NCI-H748 treated with DMSO at 0.1 percent for 48 hours (cell line): ENCODE data around the gene XG.
"Not testable (repeated sequence)": the region's sequence is repeated elsewhere in the genome, so short reads cannot be mapped to it uniquely, and the experiment has no call there.

Source experiments
- DNase-seq: peaks from one replicate; lab custom pipeline; 2025; lab: John Stamatoyannopoulos, UW

The XG gene

DNA sequence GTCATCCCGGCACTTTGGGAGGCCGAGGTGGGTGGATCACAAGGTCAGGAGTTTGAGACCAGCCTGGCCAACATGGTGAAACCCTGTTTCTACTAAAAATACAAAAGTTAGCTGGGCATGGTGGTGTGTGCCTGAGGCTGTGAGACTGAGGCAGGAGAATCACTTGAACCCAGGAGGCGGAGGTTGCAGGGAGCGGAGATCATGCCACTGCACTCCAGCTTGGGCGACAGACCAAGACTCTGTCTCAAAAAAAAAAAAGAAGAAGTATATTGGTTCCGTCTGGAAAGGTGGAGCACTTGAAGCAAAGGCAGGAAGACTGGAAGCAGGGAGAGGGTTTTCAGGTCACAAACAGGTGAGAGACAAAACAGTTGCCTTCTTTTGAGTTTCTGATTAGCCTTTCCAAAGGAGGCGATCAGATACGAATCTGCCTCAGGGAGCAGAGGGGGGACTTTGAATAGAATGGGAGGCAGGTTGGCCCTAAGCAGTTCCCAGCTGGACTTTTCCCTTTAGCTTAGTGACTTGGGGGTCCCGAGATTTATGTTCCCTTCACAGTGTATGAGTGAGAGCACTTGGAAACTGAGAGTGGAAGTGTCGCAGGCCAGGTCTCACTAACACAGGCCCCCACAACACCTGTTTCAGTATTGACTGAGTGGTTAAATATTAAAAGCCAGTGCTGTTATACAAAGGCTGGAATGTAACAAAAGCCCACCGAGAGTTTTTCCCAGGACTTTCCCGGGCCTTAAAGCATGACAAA lies 28.8 kb downstream of the XG start:
- DNase-seq, result not testable (repeated sequence)

DNA sequence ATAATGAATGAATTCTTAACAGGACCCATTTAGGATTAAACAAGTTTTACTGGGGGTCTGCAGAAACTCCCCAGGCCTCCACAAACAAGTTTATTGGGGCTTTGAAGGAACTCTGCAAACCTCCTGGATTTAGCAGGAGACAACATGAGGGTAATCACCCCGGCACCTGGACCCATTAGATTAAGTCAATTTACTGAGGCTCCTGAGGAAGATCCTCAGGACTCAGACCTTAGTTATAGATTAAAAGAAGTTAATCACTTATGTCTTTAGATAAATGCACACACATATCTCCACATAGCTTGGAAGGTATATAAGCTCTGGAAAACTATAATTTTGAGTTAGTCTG lies 29.4 kb downstream of the XG start:
- no peak for DNase-seq

DNA sequence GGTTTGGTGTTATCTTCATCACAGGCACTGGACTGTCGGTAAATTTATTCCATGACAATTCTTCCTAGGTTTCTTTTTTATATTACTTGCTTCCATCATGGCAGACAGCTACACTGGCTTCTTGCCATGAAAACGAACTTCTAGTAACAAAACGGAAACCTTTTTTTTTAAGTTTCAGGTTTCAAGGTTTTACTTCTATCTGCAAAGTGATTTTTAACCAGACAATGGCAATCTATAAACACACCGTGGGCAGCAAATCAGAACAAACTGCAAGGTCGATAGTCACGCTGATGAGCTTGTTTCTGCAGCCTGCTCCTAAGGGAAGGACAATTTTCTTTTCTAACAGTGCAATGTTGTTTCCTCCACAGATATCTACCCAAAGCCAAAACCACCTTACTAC lies 29.9 kb downstream of the XG start:
- DNase-seq, result no peak

DNA sequence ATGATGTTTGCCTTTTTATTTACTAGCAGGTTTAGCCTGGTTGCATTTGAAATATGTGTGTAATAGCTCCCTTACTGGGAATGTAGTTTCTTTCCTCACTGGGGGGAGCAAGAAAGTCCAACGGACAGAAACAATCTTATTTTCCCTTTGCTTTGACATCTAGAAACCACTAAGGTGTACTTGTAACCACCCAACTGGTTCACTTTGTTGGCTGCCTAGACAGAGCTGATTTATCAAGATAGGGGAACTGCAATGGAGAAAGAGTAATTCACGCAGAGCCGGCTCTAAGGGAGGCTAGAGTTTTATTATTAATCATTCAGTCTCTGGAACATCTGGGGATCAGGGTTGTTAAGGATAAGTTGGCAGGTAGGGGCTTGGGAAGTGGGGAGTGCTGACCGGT lies 30.3 kb downstream of the XG start:
- no peak for DNase-seq

DNA sequence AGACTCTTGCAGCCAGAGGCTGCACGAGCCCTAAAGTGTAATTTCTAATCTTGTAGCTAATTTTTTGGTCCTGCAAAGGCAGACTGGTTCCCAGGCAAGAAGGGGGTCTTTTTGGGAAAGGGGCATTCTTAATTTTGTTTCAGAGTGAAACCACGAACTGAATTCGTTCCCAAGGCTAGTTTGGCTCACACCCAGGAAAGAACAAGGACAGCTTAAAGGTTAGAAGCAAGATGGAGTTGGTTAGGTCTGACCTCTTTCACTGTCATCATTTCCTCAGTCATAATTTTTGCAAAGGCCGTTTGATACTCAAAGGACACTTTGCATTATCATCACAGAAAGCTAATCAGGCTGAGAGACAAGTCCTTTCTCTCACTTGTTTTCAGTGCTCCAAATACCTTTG lies 30.9 kb downstream of the XG start:
- DNase-seq, result no peak

DNA sequence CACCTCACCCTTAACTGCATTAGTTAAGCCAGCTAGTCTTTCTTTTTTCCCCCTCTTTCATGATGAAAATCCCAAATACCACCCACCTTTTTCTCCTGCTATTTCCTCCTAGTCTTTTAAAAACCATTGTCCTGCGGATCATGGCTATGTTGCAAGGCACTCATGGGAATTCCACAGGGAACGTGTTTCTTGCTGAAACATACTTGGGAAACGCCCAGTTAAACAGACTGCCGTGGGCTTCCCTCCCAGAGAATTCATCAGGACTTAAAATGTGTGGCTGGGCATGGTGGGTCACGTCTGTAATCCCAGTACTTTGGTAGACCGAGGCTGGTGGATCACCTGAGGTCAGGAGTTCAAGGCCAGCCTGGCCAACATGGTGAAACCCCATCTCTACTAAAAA lies 32.2 kb downstream of the XG start:
- no peak for DNase-seq

DNA sequence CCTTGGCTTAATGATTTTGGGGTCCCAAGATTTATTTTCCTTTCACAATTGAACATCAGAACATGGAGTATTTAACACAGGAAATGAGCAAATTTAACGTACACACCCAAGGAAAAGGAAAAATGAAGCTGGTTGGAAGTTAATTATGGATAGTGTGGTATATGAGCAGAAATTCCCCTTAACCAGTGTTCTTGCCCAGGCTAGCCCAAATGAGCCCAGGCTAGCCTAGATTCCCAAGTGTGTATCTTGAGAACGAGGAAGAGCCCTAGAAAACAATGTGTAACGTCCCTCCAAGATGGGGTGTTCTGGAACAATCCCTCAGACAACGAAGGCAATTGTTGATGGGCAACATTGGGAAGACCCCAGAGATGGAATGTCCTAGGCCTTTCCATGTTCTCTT lies 33.7 kb downstream of the XG start:
- DNase-seq, result no peak

DNA sequence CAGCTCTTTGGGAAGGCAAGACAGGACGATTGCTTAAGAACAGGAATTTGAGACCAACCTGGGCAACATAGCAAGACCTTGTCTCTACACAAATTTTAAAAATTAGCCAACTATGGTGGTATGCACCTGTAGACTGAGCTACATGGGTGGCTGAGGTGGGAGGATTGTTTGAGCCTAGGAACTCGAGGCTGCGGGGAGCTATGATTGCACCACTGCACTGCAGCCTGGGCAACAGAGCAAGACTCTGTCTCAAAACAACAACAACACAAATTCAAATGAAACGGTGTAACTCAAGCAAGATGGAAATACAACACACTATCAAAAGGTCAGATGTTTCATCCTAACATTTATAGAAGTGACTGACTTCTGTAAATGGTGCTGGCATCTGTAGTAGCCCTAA lies 37.1 kb downstream of the XG start:
- DNase-seq, result no peak

DNA sequence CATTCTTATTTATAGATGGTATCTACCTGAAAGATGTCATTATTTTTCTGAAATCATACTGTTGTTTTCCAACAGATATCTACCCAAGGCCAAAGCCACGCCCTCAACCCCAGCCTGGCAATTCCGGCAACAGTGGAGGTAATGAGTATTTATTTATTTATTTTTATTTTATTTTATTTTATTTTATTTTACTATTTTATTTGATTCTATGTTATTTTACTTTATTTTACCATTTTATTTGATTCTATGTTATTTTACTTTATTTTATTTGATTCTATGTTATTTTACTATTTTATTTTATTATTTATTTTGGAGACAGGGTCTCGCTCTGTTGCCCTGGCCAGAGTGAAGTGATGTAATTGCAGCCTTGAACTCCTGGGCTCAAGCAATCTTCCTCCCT lies 37.7 kb downstream of the XG start:
- DNase-seq, result no peak

DNA sequence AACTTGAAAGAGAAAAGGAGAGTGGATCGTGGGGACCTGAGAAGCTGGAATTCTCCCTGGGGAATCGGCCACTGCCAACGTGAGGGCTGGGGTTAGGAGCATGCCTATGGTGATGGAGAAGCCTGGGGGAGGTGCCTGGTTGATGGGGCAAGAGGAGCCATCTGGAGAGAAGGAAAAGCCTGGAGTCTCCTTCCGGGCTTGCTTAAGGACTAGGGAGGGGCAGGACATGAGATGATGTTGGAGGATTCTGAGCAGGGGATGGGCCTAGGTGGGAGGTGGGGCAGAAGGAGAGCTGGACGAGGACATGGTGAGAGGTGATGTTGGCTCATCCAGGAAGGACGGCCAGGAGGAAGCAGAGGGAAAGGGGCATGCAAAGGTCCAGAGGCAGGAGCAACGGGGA lies 41.9 kb downstream of the XG start:
- no peak for DNase-seq

DNA sequence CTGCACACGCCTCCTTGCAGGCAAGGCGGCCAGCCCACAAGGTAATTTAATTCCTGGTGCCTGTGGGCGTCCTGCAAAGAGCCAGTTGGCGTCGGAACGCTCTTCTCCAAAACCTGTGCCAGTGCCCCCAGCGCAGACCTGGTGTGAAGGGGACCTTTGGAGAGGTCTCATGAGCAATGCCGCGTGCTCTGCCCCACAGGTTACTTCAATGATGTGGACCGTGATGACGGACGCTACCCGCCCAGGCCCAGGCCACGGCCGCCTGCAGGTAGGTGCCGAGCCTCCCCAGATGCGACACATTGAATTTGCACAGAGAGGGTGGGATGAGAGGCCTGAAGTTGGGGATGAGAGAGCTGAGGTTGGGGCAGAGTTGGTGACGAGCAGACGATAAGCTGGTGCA lies 42.5 kb downstream of the XG start:
- DNase-seq, result no peak

DNA sequence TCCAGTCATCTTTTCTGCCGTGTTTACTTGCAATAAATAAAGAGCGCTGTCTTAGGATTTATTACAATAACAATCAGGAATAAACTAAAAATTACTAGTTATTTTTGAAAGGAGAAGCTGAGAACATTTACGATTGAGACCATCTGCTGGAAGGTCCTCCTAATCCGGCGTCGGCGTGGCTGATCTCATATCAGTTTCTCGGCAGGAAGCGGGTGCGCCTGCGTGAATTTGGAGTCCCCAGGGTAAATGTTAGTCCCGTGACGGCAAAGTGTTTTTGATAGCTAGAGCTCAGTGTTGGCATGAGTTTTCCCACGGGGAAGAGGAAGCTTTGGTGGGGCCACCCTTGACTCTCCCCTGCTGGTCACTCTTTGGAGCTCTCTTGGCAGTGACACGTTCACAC lies 45.0 kb downstream of the XG start:
- DNase-seq, result not testable (repeated sequence)

DNA sequence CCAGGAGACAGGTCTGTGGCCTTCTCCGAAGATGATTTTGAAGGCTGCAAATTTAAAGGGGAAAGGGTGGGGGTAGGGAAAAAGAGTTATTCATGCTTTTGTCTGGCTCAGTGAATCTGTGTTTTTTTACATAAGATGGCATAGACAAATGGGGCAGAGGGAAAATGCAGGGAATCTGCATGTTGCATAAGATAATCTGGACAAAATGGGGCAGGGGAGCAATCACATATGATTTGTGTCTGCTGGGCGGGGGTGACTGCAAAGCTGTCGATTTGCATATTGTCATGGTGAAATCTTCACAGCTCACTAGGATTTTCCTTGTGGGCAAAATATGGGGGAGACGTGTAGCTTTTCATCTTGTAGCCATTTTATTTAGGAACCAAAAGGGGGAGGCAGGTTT lies 47.5 kb downstream of the XG start:
- no peak for DNase-seq

DNA sequence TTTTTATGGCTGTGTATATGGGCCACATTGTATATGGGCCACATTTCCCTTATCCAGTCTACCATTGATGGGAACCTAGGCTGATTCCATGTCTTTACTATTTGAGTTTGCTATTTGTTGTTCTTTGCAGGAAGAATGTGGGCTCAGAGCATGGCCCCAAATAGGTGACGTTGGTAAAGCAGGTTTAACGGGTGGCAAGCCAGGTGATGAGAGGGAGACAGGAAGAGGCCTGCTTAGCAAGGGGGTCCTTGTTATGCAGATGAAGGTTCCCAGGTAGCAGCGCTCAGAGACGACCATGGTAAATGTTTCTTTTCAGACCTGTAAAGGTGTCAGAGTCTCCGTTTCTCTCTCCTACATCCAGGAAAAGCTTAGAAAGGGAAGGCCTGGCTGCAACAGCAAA lies 48.1 kb downstream of the XG start:
- not testable (repeated sequence) for DNase-seq

DNA sequence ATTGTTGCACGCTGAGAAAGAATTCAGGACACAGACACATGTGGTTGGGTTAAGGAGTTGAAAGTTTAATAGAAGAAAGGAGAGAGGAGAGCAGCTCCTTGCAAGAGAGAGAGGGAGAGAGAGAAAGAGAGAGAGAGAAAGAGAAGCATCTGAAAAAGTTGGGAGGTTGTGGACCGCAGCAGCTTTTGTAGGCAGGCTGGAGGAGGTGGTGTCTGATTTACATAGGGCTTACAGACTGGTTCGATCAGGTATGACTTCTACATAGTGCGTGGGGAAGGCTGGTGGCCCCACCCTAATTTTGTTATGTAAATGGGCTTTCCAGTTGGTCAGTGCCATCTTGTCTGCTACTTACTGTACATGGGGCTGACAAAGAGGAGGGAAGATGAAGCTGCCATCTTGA lies 49.4 kb downstream of the XG start:
- no peak for DNase-seq

DNA sequence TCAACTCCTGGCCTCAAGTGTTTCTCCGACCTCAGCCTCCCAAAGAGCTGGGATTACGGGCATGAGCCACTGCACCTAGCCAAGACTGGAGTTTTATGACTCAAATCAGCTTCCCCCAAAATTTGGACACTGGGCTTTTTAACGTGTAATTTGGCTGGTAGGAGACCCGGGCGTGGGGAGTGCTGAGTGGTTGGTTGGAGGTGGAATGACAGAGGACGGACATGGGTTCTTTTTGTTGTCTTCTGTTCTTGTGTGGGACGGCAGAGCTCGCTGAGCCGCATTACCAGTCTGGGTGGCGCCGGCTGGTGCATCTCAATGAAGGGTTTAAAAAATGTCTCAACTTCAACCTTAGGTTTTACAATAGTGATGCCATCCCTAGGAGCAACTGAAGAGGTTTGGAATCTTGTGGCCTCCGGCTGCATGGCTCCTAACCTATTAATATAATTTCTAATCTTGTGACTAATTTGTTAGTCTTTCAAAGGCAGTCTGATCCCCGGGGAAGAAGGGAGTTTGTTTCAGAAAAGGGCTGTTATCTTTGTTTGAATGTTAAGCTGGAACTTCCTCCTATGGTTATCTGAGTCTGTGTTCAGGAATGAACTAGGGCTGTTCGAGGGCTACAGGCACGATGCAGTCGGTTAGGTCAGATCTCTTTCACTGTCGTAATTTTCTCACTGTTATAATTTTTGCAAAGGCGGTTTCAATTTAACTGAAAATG lies 50.7 kb downstream of the XG start:
- not testable (repeated sequence) for DNase-seq

DNA sequence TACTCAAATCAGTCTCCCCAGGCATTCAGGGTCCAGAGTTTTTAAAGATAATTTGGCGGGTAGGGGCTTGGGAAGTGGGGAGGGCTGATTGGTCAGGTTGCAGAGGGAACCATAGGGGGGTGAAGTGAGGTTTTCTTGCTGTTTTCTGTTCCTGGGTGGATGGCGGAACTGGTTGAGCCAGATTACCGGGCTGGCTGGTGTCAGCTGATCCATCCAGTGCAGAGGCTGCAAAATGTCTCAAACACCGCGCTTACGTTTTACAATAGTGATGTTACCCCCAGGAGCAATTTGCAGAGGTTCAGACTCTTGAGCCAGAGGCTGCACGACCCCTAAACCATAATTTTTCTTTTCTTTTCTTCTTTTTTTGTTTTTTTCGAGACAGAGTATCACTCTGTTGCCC lies 51.6 kb downstream of the XG start:
- not testable (repeated sequence) for DNase-seq

DNA sequence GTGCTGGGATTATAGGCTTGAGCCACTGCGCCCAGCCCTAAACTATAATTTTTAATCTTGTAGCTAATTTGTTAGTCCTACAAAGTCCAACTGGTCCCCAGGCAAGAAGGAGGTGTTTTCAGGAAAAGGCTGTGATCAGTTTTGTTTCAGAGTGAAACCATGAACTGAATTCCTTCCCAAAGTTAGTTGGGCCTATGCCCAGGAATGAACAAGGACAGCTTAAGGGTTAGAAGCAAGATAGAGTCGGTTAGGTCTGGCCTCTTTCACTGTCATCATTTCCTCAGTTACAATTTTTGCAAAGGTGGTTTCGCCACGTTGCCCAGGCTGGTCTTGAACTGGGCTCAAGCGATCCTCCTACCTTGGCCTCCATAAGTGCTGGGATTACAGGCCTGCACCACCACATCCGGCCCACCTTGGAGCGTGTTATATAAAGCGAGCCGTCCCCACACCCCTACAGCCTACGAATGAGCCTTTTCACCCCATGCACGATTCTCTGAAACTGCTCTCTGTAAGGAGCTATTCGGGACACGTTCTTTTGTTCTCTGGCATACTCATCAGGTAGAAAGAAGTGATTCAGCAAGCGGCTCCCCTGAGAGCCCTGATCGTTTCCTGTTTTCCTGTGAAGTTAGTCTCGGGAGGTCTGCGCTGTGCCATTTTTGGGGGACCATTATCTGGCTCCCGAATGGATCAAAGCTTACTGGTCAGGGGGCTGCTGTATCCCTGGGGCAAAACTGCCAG lies 52.4 kb downstream of the XG start:
- DNase-seq, result not testable (repeated sequence)

DNA sequence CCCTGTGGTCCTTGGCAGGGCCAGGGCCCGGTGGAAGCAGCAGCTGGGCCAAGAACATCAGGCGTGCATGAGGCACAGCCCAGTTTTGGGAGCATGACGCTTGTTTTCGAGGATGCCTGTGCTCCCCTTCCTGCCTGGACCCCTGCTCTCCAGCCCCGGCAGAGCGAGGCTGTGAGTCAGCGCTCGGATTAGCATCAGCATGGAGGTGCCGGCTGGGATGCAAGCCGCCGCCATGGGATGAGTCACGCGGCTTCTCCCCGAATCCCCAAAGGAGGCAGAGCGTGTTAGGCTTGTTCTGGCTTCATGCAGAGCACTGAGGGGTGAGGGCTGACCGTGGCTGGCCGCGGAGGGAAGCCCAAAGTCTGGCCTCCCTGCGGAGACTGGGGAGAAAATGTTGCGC lies 53.0 kb downstream of the XG start:
- not testable (repeated sequence) for DNase-seq

DNA sequence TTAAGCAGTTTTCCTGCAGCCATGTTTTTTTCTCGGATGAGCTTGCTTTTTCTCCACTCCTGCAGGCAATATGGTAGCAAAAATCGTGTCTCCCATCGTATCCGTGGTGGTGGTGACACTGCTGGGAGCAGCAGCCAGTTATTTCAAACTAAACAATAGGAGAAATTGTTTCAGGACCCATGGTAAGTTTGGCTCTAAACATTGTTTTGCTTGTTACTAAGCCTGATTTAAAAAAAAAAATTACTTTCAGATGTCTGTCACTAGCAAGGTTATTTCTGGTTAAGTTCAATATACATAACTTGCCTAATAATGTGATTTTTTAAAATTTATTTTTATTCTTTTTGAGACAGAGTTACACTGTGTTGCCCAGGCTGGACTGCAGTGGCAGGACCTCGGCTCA lies 59.4 kb downstream of the XG start:
- DNase-seq, result no peak

DNA sequence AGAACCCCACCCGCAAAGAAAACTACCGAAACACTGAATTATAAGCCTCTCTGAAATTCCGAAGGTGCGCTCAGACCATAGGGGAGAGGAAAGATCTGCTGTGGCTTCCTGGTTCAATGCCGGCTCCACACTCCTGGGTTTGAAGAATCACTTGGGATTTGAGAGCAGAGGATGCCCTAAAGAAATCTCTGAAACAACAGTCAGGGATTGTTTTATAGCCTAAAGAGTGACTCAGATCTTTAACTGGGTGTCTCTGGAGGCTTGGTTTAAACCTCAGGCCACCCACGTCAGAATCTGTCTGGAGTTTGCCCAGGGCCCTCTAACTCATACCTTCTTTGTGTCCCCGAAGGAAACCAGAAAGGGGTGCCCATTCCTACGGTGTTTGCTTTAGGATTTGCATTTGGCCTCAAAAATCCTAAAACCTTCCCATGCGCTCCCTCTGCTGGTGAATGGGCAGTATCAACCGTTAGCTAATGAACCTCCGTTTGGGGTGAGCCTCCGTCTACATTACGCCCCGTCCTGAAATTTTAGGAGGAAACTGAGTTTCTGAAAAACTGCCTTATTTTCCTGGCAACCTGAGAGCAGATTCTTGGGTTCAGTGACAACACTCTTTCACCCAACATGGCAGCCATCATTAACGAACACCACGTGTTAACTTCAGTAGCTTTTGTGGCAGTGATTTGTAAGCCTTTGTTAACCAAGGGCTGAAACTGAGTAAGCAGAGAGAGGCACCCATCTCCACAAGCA lies 60.5 kb downstream of the XG start:
- DNase-seq, result not testable (repeated sequence)

DNA sequence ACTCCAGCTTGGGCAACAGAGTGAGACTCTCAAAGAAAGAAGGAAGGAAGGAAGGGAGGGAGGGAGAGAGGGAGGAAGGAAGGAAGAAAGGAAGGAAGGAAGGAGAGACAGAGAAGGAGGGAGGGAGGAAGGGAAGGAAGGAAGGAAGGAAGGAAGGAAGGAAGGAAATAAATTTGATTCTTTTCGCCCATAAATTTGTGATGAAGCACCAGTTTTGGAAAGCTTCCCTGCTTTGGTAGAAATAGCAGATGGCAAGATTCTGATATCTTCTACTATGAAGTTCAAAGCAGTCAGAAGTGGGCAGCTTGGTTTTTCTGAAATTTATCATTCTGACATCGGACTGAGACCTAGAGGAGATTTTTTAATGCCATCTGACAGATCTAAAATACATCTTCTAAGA lies 65.2 kb downstream of the XG start:
- no peak for DNase-seq
